Stimulated activated CD8-positive, alpha-beta memory T cell treated with anti-CD3 and anti-CD28 coated beads, Interleukin-15, amount 100 ng/mL, for 1 hour (primary cell): ENCODE results near the gene MS4A4E.
"Not testable (repeated sequence)": the region's sequence is repeated elsewhere in the genome, so short reads cannot be mapped to it uniquely, and the experiment has no call there.

Source experiments
- DNase-seq: peaks from one replicate; pipeline ENCODE4 v3.0.0-alpha.2; 2020; ENCODE audit warnings: low read depth

Gene MS4A4E

DNA sequence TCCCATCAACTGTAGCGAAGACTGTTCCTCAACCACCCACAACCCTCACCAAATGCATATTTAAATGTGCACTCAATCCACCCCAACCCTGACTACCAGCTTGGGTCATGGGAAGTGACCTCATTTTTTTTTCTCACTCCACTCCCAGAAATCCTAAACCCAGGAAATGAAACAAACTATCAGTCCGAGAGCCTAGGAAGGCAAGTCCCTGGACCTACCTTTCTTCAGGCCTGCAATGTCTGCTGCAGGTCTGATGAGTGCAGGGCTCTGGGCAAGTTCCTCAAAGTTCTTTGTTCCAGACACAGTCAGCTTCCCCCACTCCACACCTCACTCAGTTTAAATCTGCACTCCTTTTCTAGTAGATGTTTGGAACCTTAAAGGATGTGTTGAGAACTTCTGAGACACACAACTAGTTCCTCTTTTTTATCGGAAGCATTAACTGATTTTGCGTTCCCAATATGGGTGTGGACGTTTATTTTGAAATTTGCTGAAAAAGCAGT lies at the start of gene MS4A4E:
MS4A4E (minus strand) TSS at position 398 of the 500 bp plus-strand sequence. CDS start 13,082 bp downstream, outside the sequence.
- DNase-seq: no peak

DNA sequence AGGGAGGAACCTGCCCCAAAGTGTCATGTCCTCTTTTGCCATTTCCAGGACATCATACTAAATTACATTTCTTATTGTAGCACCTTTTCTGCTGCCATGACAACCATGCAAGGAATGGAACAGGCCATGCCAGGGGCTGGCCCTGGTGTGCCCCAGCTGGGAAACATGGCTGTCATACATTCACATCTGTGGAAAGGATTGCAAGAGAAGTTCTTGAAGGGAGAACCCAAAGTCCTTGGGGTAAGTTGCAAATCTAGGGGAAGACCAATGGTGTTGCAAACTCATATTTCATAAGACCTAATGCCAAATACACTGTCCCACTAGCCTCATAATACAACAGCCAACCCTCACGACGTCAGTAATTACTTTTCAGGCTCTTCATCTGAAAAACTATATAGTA lies 49.2 kb upstream of the MS4A4E start:
- no peak for DNase-seq

DNA sequence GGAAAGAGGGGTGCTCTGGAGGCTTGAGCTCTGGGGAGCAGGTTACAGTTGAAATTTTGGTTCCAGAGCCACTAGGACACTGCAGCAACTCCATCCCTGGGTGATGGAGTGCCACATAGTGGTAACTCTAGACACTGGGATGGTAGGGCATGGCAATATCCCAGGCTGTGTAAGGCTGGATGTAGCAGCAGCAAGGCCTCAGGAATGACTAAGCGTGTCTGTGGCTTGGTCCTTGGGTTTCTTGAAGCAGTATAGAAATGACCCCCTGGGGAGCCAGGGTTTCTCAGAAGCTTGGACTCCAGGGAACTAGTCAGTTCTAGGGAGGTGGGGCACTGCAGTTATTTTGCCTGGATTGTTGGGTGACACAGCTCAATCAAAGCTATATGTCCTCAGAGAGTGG lies 45.6 kb upstream of the MS4A4E start:
- DNase-seq: no peak

DNA sequence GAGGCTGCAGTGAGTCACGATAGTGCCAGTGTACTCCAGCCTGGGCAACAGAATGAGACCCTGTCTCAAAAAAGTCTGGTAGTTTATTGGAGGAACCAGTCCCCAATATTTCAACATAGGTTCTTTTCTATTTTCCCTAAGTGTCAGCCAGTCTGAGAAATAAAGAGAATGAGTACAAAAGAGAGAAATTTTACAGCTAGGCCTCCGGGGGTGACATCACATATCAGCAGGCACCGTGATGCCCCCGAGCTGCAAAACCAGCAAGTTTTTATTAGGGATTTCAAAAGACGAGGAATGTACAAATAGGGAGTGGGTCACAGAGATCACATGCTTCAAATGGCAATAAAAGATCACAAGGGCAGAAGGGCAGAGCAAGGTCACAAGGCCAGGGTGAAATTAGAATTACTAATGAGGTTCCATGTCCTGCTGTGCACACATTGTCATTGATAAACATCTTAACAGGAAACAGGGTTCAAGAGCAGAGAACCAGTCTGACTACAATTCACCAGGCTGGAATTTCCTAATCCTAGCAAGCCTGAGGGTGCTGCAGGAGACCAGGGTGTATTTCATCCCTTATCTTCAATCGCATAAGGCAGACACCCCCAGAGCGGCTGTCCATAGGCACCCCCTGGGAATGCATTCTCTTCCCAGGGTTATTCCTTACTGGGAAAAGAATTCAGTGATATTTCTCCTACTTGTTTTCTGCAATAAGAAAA lies 42.6 kb upstream of the MS4A4E start:
- DNase-seq: not testable (repeated sequence)

DNA sequence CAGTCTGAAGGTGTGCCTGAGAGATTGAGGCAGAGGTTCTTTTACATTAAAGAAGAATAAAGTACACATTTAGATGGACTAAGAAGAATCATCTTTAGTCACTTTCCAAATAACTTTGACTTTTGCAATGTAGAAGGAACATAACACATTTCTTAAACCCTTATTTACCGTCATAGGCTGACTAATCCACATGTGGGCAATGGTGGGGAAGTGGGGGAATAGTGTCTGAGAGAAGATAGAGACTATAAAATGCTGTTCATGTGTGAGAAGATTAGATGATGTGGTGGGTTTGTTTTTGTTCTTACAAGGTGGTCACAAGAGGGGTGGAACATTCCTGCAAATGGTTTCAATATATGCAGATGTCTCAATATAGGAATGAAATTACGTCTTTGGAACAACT lies 39.3 kb upstream of the MS4A4E start:
- no peak for DNase-seq

DNA sequence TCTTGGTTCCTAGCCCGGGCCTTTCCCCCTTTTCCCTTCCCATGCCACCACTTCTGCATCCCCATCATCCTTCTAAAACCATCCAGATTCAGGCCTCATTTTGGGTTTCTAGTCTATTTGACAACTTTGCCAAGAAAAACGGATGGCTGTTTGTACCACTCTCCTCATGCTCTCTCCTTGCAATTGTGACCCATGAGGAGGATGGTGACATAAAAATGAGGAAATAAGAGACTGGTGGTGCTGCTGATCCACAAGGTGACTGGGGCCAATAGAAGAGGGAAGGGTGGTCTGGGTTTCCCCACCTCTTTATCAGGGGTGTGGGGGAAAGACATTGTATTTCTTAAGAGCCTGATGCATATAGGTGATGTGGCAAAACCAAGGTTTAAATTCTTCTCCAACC lies 38.5 kb upstream of the MS4A4E start:
- DNase-seq: no peak

DNA sequence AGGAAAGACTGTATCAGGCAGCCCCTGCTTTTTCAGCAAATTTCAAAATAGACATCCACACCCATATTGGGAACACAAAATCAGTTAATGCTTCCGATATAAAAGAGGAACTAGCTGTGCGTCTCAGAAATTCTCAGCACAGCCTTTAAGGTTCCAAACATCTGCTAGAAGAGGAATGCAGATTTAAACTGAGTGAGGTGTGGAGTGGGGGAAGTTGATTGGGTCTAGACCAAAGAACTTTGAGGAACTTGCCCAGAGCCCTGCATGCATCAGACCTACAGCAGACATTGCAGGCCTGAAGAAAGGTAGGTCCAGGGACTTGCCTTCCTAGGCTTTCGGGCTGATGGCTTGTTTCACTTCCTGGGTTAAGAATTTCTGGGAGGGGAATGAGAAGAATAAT lies 37.5 kb upstream of the MS4A4E start, which contains the start of gene MS4A4A:
MS4A4A (plus strand) TSS at position 255 of the 400 bp plus-strand sequence; CDS start at position 265, 10 bp downstream.
- no peak for DNase-seq

DNA sequence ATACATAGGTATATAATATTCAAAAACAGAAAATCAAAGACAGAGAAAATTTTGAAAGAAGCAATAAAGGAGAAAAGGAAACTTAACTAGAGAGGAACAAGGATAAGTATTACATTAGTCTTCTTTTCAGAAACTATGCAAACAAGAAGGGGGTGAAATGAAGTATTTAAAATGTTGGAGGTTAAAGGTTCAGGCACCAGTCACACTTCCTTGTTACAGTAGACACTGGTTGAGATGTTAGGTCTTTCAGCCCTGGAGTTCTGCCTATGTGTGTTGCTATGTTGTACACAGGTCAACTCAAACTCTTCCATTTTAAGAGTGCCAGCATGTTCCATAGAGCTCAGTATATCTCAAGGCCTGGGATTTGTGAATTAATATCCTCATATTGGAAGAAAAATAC lies 31.5 kb upstream of the MS4A4E start:
- no peak for DNase-seq

DNA sequence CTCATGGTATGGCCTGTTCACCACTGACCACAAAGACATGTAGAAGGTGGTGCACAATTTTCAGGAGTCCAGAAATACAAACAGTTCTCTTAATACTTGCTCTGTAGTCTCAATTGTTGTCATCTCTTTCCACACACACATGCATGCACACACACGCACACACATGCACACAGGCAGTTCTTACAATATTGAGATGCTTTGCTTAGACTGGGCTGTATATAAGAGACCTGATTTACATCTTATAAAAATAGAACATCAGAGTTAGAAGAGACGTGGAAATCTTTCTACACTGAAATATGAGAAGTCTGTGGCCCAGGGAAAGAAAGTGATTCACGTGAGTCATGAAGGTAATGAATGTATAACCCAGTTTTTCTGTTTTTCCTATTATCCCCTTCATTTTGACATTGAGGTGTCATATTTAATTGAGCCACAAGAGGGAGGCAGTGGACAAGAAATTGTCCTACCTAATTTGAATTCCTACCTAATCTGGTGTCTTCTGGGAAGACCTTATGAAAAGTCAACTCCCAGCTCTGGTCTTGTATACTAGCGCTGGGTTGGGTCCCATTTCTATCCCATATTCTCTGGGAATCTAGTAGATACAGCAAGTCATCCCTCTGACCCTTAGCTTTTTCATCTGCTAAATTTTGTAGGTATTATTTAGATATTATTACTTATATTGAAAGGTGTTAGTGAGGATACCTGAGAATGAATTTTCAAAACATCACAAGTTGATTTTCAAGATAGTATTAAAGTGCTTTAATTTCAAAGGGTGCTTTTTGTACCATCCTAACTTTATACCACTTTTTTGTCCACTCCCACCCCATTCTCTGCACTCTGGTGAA lies 22.7 kb upstream of the MS4A4E start:
- no peak for DNase-seq

DNA sequence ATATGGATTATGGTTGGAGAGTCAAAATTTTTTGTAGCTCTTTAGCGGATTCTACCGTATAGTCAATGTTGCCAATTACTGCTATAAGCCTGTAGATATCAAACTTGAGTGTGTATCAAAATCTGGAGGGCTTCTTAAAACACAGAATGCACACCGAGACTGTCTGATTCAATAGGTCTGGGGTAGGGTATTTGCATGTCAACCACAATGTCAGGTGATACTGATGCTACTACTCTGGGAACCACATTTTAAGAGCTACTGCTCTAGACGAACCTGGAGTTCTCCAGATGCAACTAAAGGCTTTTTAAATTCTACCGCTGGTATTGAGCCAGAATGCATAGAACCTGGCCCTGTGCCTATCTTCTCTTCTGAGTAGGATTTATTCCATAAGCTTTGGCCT lies 21.7 kb upstream of the MS4A4E start:
- no peak for DNase-seq

DNA sequence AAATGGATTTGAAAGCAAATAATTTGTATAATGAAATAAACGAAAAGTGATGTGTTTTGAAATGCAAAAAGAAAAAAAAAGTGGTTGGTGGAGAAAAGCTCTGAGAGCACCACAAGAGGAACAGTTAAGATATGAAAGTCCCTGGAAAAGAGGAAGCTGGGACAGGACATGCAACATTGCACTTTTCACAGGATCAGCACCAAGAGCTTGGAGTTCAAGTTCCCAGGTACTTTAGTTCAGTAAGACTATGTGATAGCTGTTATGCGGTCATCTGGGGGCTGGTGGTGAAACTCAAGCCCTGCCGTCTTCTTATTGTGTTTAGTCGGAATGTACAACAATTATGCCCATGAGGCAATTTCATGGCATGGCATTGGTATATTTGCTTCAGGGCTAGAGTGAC lies 20.5 kb upstream of the MS4A4E start:
- no peak for DNase-seq

DNA sequence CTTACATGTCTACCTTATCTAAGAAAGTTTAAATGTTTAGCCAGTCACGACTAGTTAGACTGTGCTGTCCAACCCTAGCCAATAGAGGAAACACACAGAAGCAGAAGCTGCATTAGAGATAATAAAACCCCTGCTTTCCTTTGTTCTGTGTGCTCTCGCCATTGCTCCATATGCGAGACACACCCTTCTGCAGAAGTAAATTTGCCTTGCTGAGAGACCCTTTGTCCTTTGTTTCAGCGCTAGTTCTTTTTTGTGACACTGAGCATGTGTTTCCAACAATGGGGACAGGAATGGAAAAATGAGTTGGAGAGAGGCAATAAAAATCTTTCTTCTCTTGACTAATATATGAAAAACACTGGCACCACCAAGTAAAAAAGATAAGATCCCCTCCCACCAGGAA lies 18.1 kb upstream of the MS4A4E start:
- no peak for DNase-seq

DNA sequence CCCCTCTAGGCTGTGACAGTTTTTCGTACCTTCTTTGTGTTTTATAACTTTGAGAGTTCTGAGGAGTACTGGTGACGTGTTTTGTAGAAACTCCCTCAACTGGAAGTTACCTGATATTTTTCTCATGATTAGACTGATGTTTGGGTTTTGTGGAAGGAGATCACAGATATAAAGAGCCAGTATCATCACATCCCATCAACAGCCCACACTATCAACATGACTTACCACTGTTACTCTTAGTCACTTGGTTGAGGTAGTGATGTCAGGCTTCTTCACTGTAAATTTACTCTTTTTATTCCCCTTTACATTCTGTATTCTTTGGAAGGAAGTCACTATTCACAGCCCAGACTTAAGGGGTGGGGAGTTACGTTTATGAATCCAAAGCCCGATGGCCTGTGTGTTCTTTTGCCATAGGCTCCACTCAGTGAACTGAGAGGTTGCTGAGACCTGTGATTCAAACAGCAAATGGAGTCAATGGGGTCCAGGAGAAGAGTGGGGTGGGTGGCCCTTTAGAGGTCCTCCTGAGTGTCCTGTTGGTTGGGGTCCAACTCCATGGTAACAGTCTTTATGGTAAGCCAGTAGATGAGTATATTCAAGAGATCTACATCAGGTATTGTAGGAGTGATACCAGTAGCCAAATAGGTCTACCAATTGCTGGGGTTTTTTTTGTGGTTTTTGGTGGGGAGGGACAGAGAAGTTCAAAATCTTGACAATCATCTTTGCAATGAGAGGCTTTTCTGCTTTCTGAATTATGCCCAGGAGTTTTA lies 15.2 kb upstream of the MS4A4E start:
- no peak for DNase-seq

DNA sequence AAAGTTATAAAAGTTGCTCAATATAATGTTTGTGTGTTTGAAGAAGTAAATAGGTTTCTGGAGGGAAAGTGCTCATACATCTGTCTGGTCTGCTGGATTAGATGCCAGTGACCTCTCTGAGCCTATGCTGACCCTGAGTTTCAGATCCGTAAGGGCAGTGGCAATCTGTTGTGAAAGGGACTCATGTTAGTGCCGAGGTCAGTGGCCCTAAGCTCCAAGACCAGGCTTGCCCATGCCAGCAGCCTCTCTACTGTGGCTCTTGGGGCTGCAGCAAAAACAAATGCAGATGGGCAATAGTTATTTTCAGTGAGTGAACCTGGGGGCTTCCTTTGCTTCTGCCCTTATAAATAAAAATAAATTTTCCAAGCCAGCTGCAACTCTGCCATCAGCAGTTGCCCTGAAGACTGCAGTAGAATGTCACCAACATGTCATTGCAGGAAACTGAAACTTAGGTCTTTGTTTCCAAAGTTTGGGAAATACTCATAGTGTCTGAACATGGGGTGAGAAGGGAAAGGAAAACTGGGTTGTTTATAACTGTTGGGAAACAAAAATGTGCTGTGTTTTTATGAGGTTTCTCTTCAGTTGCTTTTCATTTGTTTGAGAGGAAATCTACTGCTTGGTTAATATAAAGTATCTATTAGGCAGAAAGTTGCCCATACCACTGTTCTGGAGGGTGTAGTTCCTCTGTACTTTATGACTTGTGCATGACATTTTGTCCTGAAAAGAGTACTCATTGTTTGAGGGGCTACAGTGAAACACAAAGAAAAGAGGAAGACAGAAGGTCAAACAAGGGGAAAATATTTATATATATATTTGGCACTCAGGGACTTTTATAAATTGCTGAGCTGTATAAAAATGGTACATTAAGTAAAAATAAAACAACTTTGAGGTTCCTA lies 9.5 kb upstream of the MS4A4E start:
- no peak for DNase-seq

DNA sequence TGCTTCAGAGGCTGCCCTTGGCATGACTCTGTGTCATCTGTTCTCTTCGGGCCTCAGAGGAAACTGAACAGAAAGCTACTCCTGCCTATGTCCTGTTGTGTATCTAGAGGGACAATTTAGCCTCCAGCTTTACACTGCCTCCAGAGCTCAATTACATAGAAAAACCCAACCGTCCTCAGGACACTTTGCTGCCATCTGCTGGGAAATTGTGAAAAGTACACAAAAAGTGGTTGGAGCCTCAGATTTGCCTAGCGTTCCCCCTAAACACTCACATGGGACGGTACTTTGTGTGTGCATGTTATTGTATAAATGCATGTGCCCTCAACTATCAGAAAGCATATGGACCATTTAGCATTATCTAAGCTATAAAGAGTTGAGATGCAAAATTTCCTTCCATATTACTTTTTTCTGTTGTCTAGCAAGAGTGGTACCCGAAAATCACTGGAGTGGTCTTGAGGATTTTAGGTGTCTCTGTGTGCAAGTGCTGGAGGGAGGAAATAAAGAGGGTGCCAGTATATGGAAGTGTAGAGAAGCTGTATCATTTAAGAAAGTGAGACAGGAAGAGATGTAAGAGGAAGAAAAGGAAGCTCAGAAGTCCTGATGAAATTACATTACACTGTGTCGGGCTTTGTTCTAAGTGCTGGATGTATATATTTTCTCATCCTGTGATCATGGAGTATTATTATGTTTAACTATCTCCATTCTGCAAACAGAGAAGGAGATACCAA lies 8.7 kb upstream of the MS4A4E start:
- no peak for DNase-seq

DNA sequence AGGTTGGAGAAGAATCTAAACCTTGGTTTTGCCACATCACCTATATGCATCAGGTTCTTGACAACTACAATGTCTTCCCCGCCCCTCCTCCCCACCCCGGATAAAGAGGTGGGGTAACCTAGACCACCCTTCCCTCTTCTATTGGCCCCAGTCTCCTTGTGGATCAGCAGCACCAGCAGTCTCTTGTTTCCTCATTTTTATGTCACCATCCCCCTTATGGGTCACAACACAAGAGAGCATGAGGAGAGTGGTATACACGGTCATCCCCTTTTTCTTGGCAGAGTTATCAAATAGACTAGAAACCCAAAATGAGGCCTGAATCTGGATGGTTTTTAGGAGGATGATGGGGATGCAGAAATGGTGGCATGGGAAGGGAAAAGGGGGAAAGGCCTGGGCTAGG lies 1.2 kb downstream of the MS4A4E start:
- DNase-seq: no peak

DNA sequence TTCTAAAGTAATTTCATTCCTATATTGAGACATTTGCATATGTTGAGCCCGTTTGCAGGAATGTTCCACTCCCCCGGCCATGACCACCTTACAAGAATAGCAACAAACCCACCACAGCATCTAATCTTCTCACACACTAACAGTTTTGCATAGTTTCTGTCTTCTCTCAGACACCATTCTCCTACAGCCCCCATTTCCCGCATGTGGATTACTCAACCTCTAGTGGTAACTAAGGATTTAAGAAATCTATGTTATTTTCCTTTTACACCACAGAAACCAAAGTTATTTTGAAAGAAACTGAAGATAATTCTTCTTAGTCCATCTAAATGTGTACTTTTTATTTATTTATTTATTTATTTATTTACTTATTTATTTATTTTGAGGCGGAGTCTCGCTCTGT lies 2.3 kb downstream of the MS4A4E start:
- no peak for DNase-seq

DNA sequence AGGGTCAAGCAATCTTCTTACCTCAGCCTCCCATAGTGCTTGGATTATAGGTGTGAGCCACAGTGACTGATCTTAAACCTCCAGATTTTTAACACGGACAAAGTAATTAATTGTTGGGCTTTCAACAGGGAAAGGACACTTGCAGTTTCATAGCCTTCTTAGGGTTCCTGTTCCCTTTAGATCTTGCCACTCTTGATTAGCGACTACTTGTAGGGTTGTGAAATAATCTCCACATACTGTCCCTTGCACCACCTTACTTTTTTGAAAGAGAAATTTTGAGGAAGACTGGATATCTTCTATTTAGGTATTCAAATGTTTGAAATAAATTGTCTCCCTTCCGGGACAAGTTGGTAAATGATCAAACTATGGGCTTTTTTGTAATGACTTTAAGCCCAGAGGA lies 7.6 kb downstream of the MS4A4E start:
- DNase-seq: no peak

DNA sequence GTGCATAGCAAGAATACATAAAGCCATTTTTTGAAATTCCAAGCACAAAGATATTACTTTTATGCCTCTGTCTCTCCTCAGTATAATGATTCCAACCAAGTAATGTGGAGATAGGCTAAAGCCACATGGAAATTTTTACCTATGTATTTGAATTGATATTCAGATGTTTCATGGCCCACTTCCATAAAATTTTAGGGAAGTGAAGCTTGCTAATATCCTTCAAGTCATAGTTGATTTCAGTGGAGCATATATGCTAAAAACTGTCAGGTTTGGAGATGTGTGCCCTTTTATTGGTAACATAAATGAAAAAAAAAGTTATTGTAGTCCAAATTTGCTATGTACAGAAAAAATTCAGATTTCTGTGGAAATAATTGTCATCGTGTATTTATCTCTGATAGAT lies 12.3 kb downstream of the MS4A4E start:
- no peak for DNase-seq

DNA sequence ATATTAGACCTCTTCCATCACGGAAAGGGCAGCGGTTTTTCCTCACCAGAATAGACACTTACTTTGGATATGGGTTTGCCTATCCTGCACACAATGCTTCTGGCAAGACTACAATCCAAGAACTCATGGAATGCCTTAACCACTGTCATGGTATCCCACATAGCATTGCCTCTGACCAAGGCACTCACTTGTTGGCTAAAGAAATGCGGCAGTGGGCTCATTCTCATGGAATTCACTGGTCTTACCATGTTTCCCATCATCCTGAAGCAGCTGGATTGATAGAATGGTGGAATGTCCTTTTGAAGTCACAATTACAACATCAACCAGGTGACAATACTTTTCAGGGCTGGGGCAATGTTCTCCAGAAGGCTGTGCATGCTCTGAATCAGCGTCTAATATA lies 20.8 kb downstream of the MS4A4E start:
- no peak for DNase-seq

DNA sequence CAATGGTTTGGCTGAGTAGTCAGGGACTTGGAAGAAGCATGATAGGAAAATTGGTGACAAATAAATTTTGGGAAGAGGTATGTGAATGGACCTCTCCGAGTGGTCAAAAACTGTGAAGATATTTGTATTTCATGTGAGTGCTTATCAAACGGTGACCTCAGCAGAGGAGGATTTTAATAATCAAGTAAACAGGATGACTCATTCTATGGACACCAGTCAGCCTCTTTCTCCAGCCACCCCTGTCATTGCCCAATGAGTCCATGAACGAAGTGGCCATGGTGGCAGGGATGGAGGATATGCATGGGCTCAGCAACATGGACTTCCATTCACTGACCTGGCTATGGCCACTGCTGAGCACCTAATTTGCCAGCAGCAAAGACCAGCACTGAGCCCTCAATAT lies 21.2 kb downstream of the MS4A4E start:
- no peak for DNase-seq
